HEK293 (cell line): ENCODE results near the gene UBE2G2.

ENCODE experiments used
- CTCF ChIA-PET: fragments of 350-600 bp; formaldehyde crosslinking; extraction: SDS; loops from one replicate; lab custom pipeline; 2021; ENCODE audit warnings: antibody characterized with exemption; lab: Yijun Ruan, JAX
- POLR2A ChIA-PET: fragments of 300-600 bp; formaldehyde crosslinking; extraction: SDS; loops from one replicate; lab custom pipeline; 2020; ENCODE audit warnings: antibody characterized with exemption, inconsistent platforms; lab: Yijun Ruan, JAX
- H3K27ac ChIP-seq: fragments of 200-500 bp; sonication (Bioruptor generic); 2 replicates; pipeline ENCODE4 v1.5.1; 2014; ENCODE audit warnings: low read depth, low read length, control low read depth, inconsistent platforms; ENCODE audit errors: extremely low read depth
- H3K36me3 ChIP-seq, 2 experiments: fragments of 200-500 bp in 1 of 2; sonication (Bioruptor generic) in 1 of 2; 1 replicate in 1 of 2; 2 replicates in 1 of 2; pipeline ENCODE4 v1.5.1; 2014 to 2017; ENCODE audit warnings: inconsistent platforms in 2 of 2, low read length in 2 of 2; ENCODE audit not compliant: control insufficient read depth in 2 of 2, insufficient read depth in 1 of 2
- H3K4me1 ChIP-seq: fragments of 200-500 bp; sonication (Bioruptor generic); 2 replicates; pipeline ENCODE4 v1.5.1; 2014; ENCODE audit warnings: mild to moderate bottlenecking, low read length, inconsistent platforms; ENCODE audit not compliant: control insufficient read depth, insufficient read depth
- H3K4me3 ChIP-seq: 2 replicates; pipeline ENCODE4 v1.5.1; 2011; ENCODE audit warnings: low read depth, mild to moderate bottlenecking, control low read depth, low read length, moderate library complexity
- H3K9me3 ChIP-seq: fragments of 200-500 bp; sonication (Bioruptor generic); 2 replicates; pipeline ENCODE4 v1.5.1; 2014; ENCODE audit warnings: low read depth, low read length, inconsistent platforms; ENCODE audit not compliant: control insufficient read depth, insufficient read depth
- EGR2 ChIP-seq: fragments of 450-650 bp; formaldehyde crosslinking; IDR thresholded peaks from 2 replicates; pipeline ENCODE4 v1.5.1; 2016; ENCODE audit warnings: low read depth, missing biosample characterization, missing genetic modification characterization
- HIC1 ChIP-seq: fragments of 450-650 bp; formaldehyde crosslinking; IDR thresholded peaks from 2 replicates; pipeline ENCODE4 v1.5.1; 2016; ENCODE audit warnings: missing biosample characterization, missing genetic modification characterization
- WT1 ChIP-seq: fragments of 450-650 bp; formaldehyde crosslinking; IDR thresholded peaks from 2 replicates; pipeline ENCODE4 v1.5.1; 2016; ENCODE audit warnings: missing biosample characterization, missing genetic modification characterization
- ZBTB17 ChIP-seq: fragments of 450-650 bp; formaldehyde crosslinking; IDR thresholded peaks from 2 replicates; pipeline ENCODE4 v1.5.1; 2016; ENCODE audit warnings: missing biosample characterization, missing genetic modification characterization
- ZNF140 ChIP-seq: fragments of 450-650 bp; formaldehyde crosslinking; IDR thresholded peaks from 2 replicates; pipeline ENCODE4 v1.5.1; 2016; ENCODE audit warnings: missing biosample characterization, missing genetic modification characterization
- ZNF174 ChIP-seq: fragments of 450-650 bp; formaldehyde crosslinking; IDR thresholded peaks from 2 replicates; pipeline ENCODE4 v1.5.0; 2017; ENCODE audit warnings: missing biosample characterization, mild to moderate bottlenecking, missing genetic modification characterization
- ZNF19 ChIP-seq: fragments of 450-650 bp; formaldehyde crosslinking; IDR thresholded peaks from 2 replicates; pipeline ENCODE4; 2016; ENCODE audit warnings: missing biosample characterization, missing genetic modification characterization, low read depth
- ZNF23 ChIP-seq: fragments of 450-650 bp; formaldehyde crosslinking; IDR thresholded peaks from 2 replicates; pipeline ENCODE4 v1.5.1; 2016; ENCODE audit warnings: missing biosample characterization, missing genetic modification characterization, borderline replicate concordance
- ZNF26 ChIP-seq: fragments of 450-650 bp; formaldehyde crosslinking; IDR thresholded peaks from 2 replicates; pipeline ENCODE4 v1.5.1; 2016; ENCODE audit warnings: missing biosample characterization, missing genetic modification characterization
- ZNF280C ChIP-seq: fragments of 450-650 bp; formaldehyde crosslinking; IDR thresholded peaks from 2 replicates; pipeline ENCODE4 v1.5.1; 2016; ENCODE audit warnings: missing biosample characterization, missing genetic modification characterization
- ZNF423 ChIP-seq: fragments of 450-650 bp; formaldehyde crosslinking; IDR thresholded peaks from 2 replicates; pipeline ENCODE4 v1.5.1; 2016; ENCODE audit warnings: missing biosample characterization, missing genetic modification characterization
- ZNF530 ChIP-seq: fragments of 450-650 bp; formaldehyde crosslinking; IDR thresholded peaks from 2 replicates; pipeline ENCODE4 v1.5.1; 2016; ENCODE audit warnings: low read depth, missing biosample characterization, missing genetic modification characterization
- ZNF585B ChIP-seq: fragments of 450-650 bp; formaldehyde crosslinking; IDR thresholded peaks from 2 replicates; pipeline ENCODE4 v1.5.1; 2016; ENCODE audit warnings: missing biosample characterization, missing genetic modification characterization
- ZNF707 ChIP-seq: fragments of 450-650 bp; formaldehyde crosslinking; IDR thresholded peaks from 2 replicates; pipeline ENCODE4 v1.5.1; 2016; ENCODE audit warnings: missing biosample characterization, missing genetic modification characterization
- ZNF776 ChIP-seq: fragments of 450-650 bp; formaldehyde crosslinking; IDR thresholded peaks from 2 replicates; pipeline ENCODE4 v1.5.0; 2017; ENCODE audit warnings: missing biosample characterization, missing genetic modification characterization, borderline replicate concordance
- ZNF785 ChIP-seq: fragments of 450-650 bp; formaldehyde crosslinking; IDR thresholded peaks from 2 replicates; pipeline ENCODE4 v1.5.1; 2016; ENCODE audit warnings: missing biosample characterization, missing genetic modification characterization
- TF ChIP-seq, protein P1 (sequence below): fragments of 450-650 bp; formaldehyde crosslinking; IDR thresholded peaks from 2 replicates; pipeline ENCODE4 v1.5.1; 2017; ENCODE audit warnings: missing biosample characterization, missing genetic modification characterization
- TF ChIP-seq, protein P2 (sequence below): fragments of 450-650 bp; formaldehyde crosslinking; IDR thresholded peaks from 2 replicates; pipeline ENCODE4 v1.5.1; 2017; ENCODE audit warnings: missing biosample characterization, missing genetic modification characterization
- TF ChIP-seq, protein P3 (sequence below): sonication (generic); formaldehyde crosslinking; IDR thresholded peaks from 2 replicates; pipeline ENCODE4 v1.8.1; 2022; ENCODE audit warnings: mild to moderate bottlenecking, moderate library complexity, missing genetic modification reagents
- TF ChIP-seq, protein P4 (sequence below): fragments of 450-650 bp; formaldehyde crosslinking; IDR thresholded peaks from 2 replicates; pipeline ENCODE4 v1.5.1; 2016; ENCODE audit warnings: missing biosample characterization, missing genetic modification characterization
- TF ChIP-seq, protein P5 (sequence below): fragments of 450-650 bp; formaldehyde crosslinking; IDR thresholded peaks from 2 replicates; pipeline ENCODE4 v1.5.1; 2016; ENCODE audit warnings: missing biosample characterization, missing genetic modification characterization

Gene UBE2G2

DNA sequence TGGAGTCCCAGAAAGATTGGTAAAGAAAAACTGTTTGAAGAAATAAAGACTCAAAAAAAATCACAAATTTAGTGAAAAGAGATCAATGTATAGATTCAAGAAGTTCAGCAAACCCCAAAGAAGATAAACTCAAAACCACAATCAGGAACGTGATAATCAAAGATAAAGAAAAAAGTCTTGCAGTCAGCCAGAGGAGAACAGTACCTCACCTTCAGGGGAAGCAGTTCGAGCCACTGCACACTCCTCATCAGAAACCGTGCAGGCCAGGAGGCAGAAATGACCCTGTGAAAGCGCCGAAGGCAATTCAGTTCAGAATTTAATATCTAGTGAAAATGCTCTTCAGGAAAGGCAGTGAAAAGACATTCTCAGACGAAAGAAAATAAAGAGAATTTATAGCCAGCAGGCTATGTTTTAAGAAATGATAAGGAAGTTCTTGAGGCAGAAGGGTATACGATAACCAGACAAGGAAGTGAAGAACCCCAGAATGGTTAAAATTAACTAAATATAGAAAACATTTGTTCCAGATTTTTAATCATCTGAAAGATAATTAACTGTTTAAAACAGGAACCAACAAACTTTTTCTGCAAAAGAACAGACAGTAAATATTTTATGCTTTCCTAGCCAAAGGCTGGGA lies 29.7 kb upstream of the UBE2G2 start:
- H3K4me3 ChIP-seq: no peak overlapping the region
- no peaks in the 10 kb centered on the region for H3K9me3 ChIP-seq
- no peaks in the 10 kb centered on the region for H3K36me3 ChIP-seq
- TF ChIP-seq ZNF776 (tag by site-specific recombination): no peak
- no peak for TF ChIP-seq ZNF140
- TF ChIP-seq, protein P1, sequence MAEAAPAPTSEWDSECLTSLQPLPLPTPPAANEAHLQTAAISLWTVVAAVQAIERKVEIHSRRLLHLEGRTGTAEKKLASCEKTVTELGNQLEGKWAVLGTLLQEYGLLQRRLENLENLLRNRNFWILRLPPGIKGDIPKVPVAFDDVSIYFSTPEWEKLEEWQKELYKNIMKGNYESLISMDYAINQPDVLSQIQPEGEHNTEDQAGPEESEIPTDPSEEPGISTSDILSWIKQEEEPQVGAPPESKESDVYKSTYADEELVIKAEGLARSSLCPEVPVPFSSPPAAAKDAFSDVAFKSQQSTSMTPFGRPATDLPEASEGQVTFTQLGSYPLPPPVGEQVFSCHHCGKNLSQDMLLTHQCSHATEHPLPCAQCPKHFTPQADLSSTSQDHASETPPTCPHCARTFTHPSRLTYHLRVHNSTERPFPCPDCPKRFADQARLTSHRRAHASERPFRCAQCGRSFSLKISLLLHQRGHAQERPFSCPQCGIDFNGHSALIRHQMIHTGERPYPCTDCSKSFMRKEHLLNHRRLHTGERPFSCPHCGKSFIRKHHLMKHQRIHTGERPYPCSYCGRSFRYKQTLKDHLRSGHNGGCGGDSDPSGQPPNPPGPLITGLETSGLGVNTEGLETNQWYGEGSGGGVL (tag by site-specific recombination): no peak
- TF ChIP-seq, protein P2, sequence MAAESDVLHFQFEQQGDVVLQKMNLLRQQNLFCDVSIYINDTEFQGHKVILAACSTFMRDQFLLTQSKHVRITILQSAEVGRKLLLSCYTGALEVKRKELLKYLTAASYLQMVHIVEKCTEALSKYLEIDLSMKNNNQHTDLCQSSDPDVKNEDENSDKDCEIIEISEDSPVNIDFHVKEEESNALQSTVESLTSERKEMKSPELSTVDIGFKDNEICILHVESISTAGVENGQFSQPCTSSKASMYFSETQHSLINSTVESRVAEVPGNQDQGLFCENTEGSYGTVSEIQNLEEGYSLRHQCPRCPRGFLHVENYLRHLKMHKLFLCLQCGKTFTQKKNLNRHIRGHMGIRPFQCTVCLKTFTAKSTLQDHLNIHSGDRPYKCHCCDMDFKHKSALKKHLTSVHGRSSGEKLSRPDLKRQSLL: no peak
- no peak for TF ChIP-seq ZNF530 (tag by site-specific recombination)
- TF ChIP-seq WT1 (tag by site-specific recombination): no peak
- no peak for TF ChIP-seq EGR2 (tag by site-specific recombination)
- TF ChIP-seq ZNF280C (tag by site-specific recombination): no peak
- TF ChIP-seq, protein P3, sequence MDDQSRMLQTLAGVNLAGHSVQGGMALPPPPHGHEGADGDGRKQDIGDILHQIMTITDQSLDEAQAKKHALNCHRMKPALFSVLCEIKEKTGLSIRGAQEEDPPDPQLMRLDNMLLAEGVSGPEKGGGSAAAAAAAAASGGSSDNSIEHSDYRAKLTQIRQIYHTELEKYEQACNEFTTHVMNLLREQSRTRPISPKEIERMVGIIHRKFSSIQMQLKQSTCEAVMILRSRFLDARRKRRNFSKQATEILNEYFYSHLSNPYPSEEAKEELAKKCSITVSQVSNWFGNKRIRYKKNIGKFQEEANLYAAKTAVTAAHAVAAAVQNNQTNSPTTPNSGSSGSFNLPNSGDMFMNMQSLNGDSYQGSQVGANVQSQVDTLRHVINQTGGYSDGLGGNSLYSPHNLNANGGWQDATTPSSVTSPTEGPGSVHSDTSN (CRISPR knock-in tag): no peak
- TF ChIP-seq ZNF174: no peak
- ChIA-PET CTCF (no interaction called here), POLR2A (no interaction called here)
- H3K4me1 ChIP-seq: no peaks in the 10 kb centered on the region
- H3K27ac ChIP-seq: no peak overlapping the region

DNA sequence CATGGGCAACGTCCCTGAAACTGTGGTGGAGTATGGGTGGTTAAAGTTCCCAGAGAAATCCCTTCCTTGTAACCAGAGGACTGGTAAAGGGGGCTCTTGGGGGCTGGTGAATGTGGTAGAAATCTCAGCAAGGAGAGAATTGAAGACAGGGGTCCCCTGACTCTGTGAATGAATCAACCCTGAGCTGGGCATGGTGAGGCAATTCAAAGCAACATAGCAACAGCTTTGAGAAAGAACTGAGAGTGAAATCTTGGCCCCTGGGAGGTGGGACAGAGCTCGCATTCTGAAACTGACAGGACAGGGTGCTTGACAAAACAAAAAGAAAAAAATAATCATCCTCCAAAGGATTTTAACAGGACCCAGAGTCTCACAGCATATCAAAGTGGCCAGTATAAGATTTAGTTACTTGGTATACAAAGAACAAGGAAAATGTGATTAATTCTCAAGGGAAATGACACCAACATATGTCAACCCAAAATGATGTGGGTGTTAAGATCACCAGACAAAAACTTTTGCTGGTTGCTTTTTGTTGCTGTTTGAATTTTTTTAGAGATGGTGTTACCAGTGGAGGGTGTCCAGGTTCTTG lies 28.0 kb upstream of the UBE2G2 start:
- Histone ChIP-seq H3K27ac (no peak overlapping the region), H3K4me3 (no peak overlapping the region), H3K36me3 (no peaks in the 10 kb centered on the region), H3K4me1 (no peaks in the 10 kb centered on the region), H3K9me3 (no peaks in the 10 kb centered on the region)
- POLR2A ChIA-PET: no interaction called here
- CTCF ChIA-PET: interaction anchor here (0.6 kb wide), 1 partner anchor 20 kb away, joined by 3 read pairs; no protein-coding TSS in a partner anchor
- no peak for TF ChIP-seq HIC1
- no peak for TF ChIP-seq ZNF585B (tag by site-specific recombination)
- TF ChIP-seq ZNF19 (tag by site-specific recombination): no peak
- TF ChIP-seq, protein P4, sequence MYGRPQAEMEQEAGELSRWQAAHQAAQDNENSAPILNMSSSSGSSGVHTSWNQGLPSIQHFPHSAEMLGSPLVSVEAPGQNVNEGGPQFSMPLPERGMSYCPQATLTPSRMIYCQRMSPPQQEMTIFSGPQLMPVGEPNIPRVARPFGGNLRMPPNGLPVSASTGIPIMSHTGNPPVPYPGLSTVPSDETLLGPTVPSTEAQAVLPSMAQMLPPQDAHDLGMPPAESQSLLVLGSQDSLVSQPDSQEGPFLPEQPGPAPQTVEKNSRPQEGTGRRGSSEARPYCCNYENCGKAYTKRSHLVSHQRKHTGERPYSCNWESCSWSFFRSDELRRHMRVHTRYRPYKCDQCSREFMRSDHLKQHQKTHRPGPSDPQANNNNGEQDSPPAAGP (tag by site-specific recombination): no peak
- no peak for TF ChIP-seq ZBTB17 (tag by site-specific recombination)
- TF ChIP-seq ZNF423 (tag by site-specific recombination): no peak
- TF ChIP-seq ZNF23: no peak
- TF ChIP-seq, protein P5, sequence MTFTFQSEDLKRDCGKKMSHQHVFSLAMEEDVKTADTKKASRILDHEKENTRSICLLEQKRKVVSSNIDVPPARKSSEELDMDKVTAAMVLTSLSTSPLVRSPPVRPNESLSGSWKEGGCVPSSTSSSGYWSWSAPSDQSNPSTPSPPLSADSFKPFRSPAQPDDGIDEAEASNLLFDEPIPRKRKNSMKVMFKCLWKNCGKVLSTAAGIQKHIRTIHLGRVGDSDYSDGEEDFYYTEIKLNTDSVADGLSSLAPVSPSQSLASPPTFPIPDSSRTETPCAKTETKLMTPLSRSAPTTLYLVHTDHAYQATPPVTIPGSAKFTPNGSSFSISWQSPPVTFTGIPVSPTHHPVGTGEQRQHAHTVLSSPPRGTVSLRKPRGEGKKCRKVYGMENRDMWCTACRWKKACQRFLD (tag by site-specific recombination): no peak
- TF ChIP-seq ZNF785 (tag by site-specific recombination): no peak
- TF ChIP-seq ZNF707: no peak
- TF ChIP-seq ZNF26 (tag by site-specific recombination): no peak
